Anterior cingulate cortex (tissue), 58 donors: ENCODE measurements around the gene USP22.

Source experiments
- DNase-seq, 58 donors: peaks; one replicate each; lab custom pipeline; 2025; lab: John Stamatoyannopoulos, UW

USP22 gene

GRCh38 chr17:21003007-21003621 lies 39.7 kb downstream of the USP22 start:
- DNase-seq = no peak

GRCh38 chr17:21002309-21003006 lies 40.4 kb downstream of the USP22 start:
- no peak for DNase-seq

GRCh38 chr17:21001813-21002221 lies 41.0 kb downstream of the USP22 start:
- DNase-seq = peak in 20 of 58 donors; percentile 21 to 51 (median 38)

GRCh38 chr17:21001111-21001812 lies 41.5 kb downstream of the USP22 start:
- peak in 20 of 58 donors; percentile 9 to 60 (median 46) for DNase-seq

GRCh38 chr17:20999841-21000532 lies 42.8 kb downstream of the USP22 start:
- no peak for DNase-seq

- peak in 7 of 58 donors; percentile 28 to 60 (median 36) for DNase-seq
Measured at GRCh38 chr17:20999044-20999573, 43.7 kb downstream of the USP22 start.

GRCh38 chr17:20998571-20999043 lies 44.2 kb downstream of the USP22 start:
- DNase-seq = no peak

- peak in 1 of 58 donors; percentile 30 for DNase-seq
Measured at GRCh38 chr17:20997711-20998570, 44.9 kb downstream of the USP22 start.

GRCh38 chr17:20996724-20997615 lies 45.8 kb downstream of the USP22 start:
- DNase-seq = no peak

- no peak for DNase-seq
Measured at GRCh38 chr17:20995873-20996723, 46.7 kb downstream of the USP22 start.

GRCh38 chr17:20995164-20995872 lies 47.5 kb downstream of the USP22 start:
- no peak for DNase-seq

- no peak for DNase-seq
Measured at GRCh38 chr17:20994779-20995149, 48.0 kb downstream of the USP22 start.

GRCh38 chr17:20993863-20994778 lies 48.7 kb downstream of the USP22 start:
- DNase-seq = no peak

GRCh38 chr17:20992987-20993862 lies 49.6 kb downstream of the USP22 start:
- peak in 52 of 58 donors; percentile 31 to 83 (median 63) for DNase-seq

- no peak for DNase-seq
Measured at GRCh38 chr17:20992416-20992815, 50.4 kb downstream of the USP22 start.
